ENCODE results near the gene WWOX.
"Not testable (repeated sequence)": the region's sequence is repeated elsewhere in the genome, so short reads cannot be mapped to it uniquely, and the experiment has no call there.

The WWOX gene

DNA sequence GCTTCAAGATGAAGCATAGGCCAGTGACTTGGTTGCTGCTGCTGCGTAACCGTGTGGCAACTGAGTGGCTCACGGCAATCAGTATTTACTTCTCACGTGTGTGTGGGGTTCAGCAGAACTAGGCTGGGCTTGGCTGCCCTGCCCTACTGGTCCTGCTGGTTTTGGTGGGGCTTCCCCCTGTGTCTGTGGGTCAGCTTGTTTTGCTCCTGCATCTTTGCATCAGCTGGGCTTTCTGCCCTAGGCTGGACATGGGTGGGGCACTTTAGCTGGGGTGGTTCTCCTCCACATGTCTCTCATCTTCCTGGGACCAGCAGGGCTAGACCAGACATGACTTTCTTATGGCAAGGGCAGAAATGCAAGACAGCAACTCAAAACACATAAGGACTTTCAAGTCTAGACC, 950.6 kb downstream of the WWOX start:
- Histone ChIP-seq H3K4me1 (ENCODE audit: low read length) (no peaks in the 10 kb centered on the region), H3K27ac (ENCODE audit: low read length) (no peak overlapping the region), H3K27me3 (replicated peaks; ENCODE audit: insufficient read depth, low read length) (no peaks in the 10 kb centered on the region), H3K4me2 (ENCODE audit: low read depth, low read length) (no peak overlapping the region), H3F3A (ENCODE audit: insufficient read depth, low read length) (no peaks in the 10 kb centered on the region), H3K9me2 (replicated peaks; ENCODE audit: insufficient read depth, low read length) (no peaks in the 10 kb centered on the region), H3K9ac (ENCODE audit: low read length) (no peak overlapping the region), H3K4me3 (ENCODE audit: low read length) (no peak overlapping the region), H3K9me3 (replicated peaks; ENCODE audit: insufficient read depth, low read length) (no peaks in the 10 kb centered on the region), H4K20me1 (ENCODE audit: insufficient read depth, low read length) (no peaks in the 10 kb centered on the region), H2AFZ (ENCODE audit: low read length) (no peak overlapping the region), H3K36me3 (replicated peaks; ENCODE audit: insufficient read depth, low read length) (no peaks in the 10 kb centered on the region), H3K79me2 (ENCODE audit: low read length) (no peaks in the 10 kb centered on the region)
- no peak for TF ChIP-seq EZH2 (optimal IDR thresholded peaks at IDR 0.05; ENCODE audit: low read depth, low read length)
- TF ChIP-seq EZH2phosphoT487 (IDR thresholded peaks at IDR 0.05; ENCODE audit: low read length) = no peak
- TF ChIP-seq CTCF (IDR thresholded peaks at IDR 0.05; ENCODE audit: low read length) = no peak
- DNase-seq = no peak

DNA sequence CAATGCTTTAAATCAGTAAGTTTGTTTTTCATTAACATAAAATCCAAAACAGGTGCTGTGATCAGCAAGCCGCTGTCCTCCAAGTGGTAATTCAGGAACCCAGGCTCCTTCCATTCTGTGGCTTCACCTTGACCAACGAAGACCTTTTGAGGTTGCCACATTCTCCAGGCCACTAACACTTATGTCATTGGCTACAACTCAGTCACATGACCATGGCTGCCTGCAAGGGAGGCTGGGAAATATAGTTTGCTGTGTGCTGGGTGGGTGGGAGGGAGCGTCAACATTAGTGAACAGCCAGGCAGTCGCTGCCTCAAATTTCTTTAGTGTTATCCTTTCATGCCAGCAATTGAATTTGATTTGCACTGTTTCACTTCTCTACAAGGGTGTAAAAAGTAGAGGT, 951.9 kb downstream of the WWOX start:
- no peak for TF ChIP-seq EZH2phosphoT487 (IDR thresholded peaks at IDR 0.05; ENCODE audit: low read length)
- TF ChIP-seq EZH2 (optimal IDR thresholded peaks at IDR 0.05; ENCODE audit: low read depth, low read length) = no peak
- TF ChIP-seq CTCF (IDR thresholded peaks at IDR 0.05; ENCODE audit: low read length) = no peak
- H3K4me1 ChIP-seq (ENCODE audit: low read length) = no peaks in the 10 kb centered on the region
- no peak overlapping the region for H3K27ac ChIP-seq (ENCODE audit: low read length)
- no peak overlapping the region for H3K4me3 ChIP-seq (ENCODE audit: low read length)
- H3K36me3 ChIP-seq (replicated peaks; ENCODE audit: insufficient read depth, low read length) = no peaks in the 10 kb centered on the region
- no peaks in the 10 kb centered on the region for H3K9me2 ChIP-seq (replicated peaks; ENCODE audit: insufficient read depth, low read length)
- H3K4me2 ChIP-seq (ENCODE audit: low read depth, low read length) = no peak overlapping the region
- no peak overlapping the region for H2AFZ ChIP-seq (ENCODE audit: low read length)
- no peaks in the 10 kb centered on the region for H3K79me2 ChIP-seq (ENCODE audit: low read length)
- DNase-seq = no peak
- no peaks in the 10 kb centered on the region for H3K9me3 ChIP-seq (replicated peaks; ENCODE audit: insufficient read depth, low read length)
- no peaks in the 10 kb centered on the region for H3F3A ChIP-seq (ENCODE audit: insufficient read depth, low read length)
- no peak overlapping the region for H3K9ac ChIP-seq (ENCODE audit: low read length)
- H3K27me3 ChIP-seq (replicated peaks; ENCODE audit: insufficient read depth, low read length) = no peaks in the 10 kb centered on the region
- H4K20me1 ChIP-seq (ENCODE audit: insufficient read depth, low read length) = no peaks in the 10 kb centered on the region

GRCh38 chr16:79052198-79052597, 952.7 kb downstream of the WWOX start:
- H3K4me1 ChIP-seq (ENCODE audit: low read length); H3K36me3 ChIP-seq (replicated peaks; ENCODE audit: insufficient read depth, low read length); DNase-seq: not testable (repeated sequence)

GRCh38 chr16:79053577-79053976, 954.1 kb downstream of the WWOX start:
- Histone ChIP-seq H3K27ac (ENCODE audit: low read length) (no peak overlapping the region), H3K79me2 (ENCODE audit: low read length) (no peaks in the 10 kb centered on the region), H3K36me3 (replicated peaks; ENCODE audit: insufficient read depth, low read length) (no peaks in the 10 kb centered on the region), H4K20me1 (ENCODE audit: insufficient read depth, low read length) (no peaks in the 10 kb centered on the region), H3F3A (ENCODE audit: insufficient read depth, low read length) (no peaks in the 10 kb centered on the region), H3K9ac (ENCODE audit: low read length) (no peak overlapping the region), H3K9me2 (replicated peaks; ENCODE audit: insufficient read depth, low read length) (no peaks in the 10 kb centered on the region), H3K4me1 (ENCODE audit: low read length) (no peaks in the 10 kb centered on the region), H3K4me2 (ENCODE audit: low read depth, low read length) (no peak overlapping the region), H2AFZ (ENCODE audit: low read length) (no peak overlapping the region), H3K27me3 (replicated peaks; ENCODE audit: insufficient read depth, low read length) (no peaks in the 10 kb centered on the region), H3K4me3 (ENCODE audit: low read length) (no peak overlapping the region), H3K9me3 (replicated peaks; ENCODE audit: insufficient read depth, low read length) (no peaks in the 10 kb centered on the region)
- DNase-seq = no peak
- TF ChIP-seq EZH2phosphoT487 (IDR thresholded peaks at IDR 0.05; ENCODE audit: low read length) (no peak), EZH2 (optimal IDR thresholded peaks at IDR 0.05; ENCODE audit: low read depth, low read length) (no peak), CTCF (IDR thresholded peaks at IDR 0.05; ENCODE audit: low read length) (no peak)

More at GRCh38 chr16:79052198-79052597, 952.7 kb downstream of the WWOX start:
- not testable (repeated sequence) for H3K9me2 ChIP-seq (replicated peaks; ENCODE audit: insufficient read depth, low read length); H4K20me1 ChIP-seq (ENCODE audit: insufficient read depth, low read length); H3K4me2 ChIP-seq (ENCODE audit: low read depth, low read length); H3F3A ChIP-seq (ENCODE audit: insufficient read depth, low read length); H3K79me2 ChIP-seq (ENCODE audit: low read length); H3K9me3 ChIP-seq (replicated peaks; ENCODE audit: insufficient read depth, low read length); H3K4me3 ChIP-seq (ENCODE audit: low read length); H3K9ac ChIP-seq (ENCODE audit: low read length); H3K27me3 ChIP-seq (replicated peaks; ENCODE audit: insufficient read depth, low read length); H3K27ac ChIP-seq (ENCODE audit: low read length); H2AFZ ChIP-seq (ENCODE audit: low read length)

Measured in MM.1S (cell line).